GM19372 (cell line): Measurements from ENCODE around the gene LINGO4.

Experiments used
- ATAC-seq: cut with Tn5 transposase; IDR thresholded peaks from one replicate; pipeline ENCODE4 v1.9.1; 2021; ENCODE audit warnings: mild to moderate bottlenecking, low read depth, moderate library complexity; ENCODE audit not compliant: unreplicated experiment

Gene LINGO4

DNA sequence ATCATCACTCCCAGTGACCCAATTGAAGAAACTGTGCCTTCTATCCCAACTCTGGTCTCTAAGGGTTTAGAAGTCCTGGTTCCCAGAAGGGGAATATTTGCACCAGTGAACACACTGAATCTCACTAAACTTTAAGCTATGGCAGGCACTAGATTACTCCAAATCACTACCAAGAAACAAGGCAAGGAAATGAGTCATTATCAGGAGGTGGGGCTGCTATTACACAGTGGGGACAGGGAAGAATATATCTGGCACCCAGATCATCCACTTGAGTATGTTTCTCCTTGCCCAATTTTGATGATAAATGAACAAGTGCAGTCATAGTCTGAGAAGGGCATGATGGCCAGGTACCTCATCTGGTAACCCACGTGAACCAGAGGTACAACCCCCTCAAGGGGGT is 48.9 kb downstream of the LINGO4 start:
- ATAC-seq, result no peak
